Muscle of leg (tissue), 11 donors: ENCODE results near the gene PNPO. TPM values are rescaled to one million over a fixed set of nuclear protein-coding genes. Genes with fewer than 3 reads are reported as not detected.
"Not testable (repeated sequence)": the region's sequence is repeated elsewhere in the genome, so short reads cannot be mapped to it uniquely, and the experiment has no call there.

ENCODE experiments used
- DNase-seq: peaks from one replicate; pipeline ENCODE4 v3.0.0; 2013
- H3K27ac ChIP-seq: one replicate; pipeline ENCODE4 v1.5.1; 2013; ENCODE audit warnings: mild to moderate bottlenecking, low read length, control low read depth
- H3K27me3 ChIP-seq: one replicate; pipeline ENCODE4 v1.6.1; 2013; ENCODE audit warnings: low read length; ENCODE audit not compliant: control insufficient read depth, insufficient read depth
- H3K36me3 ChIP-seq: one replicate; pipeline ENCODE4 v1.6.1; 2013; ENCODE audit warnings: low read length; ENCODE audit not compliant: control insufficient read depth, insufficient read depth
- H3K4me1 ChIP-seq: one replicate; pipeline ENCODE4 v1.6.1; 2013; ENCODE audit warnings: low read length; ENCODE audit not compliant: control insufficient read depth, insufficient read depth
- H3K4me3 ChIP-seq: one replicate; pipeline ENCODE4 v1.5.1; 2013; ENCODE audit warnings: low read length, control low read depth
- H3K9me3 ChIP-seq: replicated peaks from 2 replicates; pipeline ENCODE4 v1.6.1; 2013; ENCODE audit warnings: low read depth, low read length; ENCODE audit not compliant: control insufficient read depth
- WGBS: methylation state at CpG from one replicate; pipeline ENCODE4 v1.1.5; 2013; ENCODE audit warnings: missing lambda C conversion rate; ENCODE audit not compliant: insufficient coverage; 5-methylcytosine and 5-hydroxymethylcytosine counted together
- polyA plus RNA-seq, 8 donors: library from polyadenylated mRNA; unstranded; fragments of 120-200 nt; gene quantifications; one replicate each; pipeline versions ENCODE4 v1.2.1 to v1.2.3, GENCODE V29; 2013; ENCODE audit warnings: inconsistent platforms in 1 of 8, low replicate concordance in 1 of 8; ENCODE audit not compliant: insufficient read length in 8 of 8, insufficient read depth in 1 of 8
- total RNA-seq: library from RNA; stranded (reverse); fragments of 120-200 nt; gene quantifications from one replicate; pipeline ENCODE4 v1.2.4, GENCODE V29; 2013

Gene PNPO
- total and polyA plus RNA-seq, 9 donors, result 5.9 to 11.8 (median 8.9) TPM

DNA sequence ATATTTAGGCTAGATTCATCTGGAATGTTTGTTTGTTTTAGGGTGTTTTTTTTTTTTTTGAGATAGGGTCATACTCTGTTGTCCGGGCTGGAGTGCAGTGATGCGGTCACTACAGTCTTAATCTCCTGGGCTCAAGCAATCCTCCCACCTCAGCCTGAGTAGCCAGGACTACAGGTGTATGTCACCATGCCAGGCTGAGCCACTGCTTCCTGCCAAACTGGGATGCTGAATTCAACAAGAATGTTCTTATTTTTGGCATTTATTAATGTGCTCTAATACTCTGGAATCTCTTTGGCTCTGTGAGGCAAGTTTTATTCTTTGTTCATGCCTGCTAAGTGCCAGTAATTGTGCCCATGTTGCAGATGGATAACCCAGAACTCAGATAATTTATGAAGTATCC lies 23.8 kb upstream of the PNPO start:
- Histone ChIP-seq H3K36me3 (peaks cover 35% of the 10 kb centered on the region), H3K4me3 (no peak overlapping the region), H3K27me3 (no peaks in the 10 kb centered on the region), H3K4me1 (peaks cover 22% of the 10 kb centered on the region), H3K9me3 (no peaks in the 10 kb centered on the region), H3K27ac (no peak overlapping the region)
- no peak for DNase-seq
- no CpG with 5 or more reads among the region's 2 CpGs for WGBS

- no CpG with 5 or more reads among the region's 2 CpGs for WGBS
- peaks cover 39% of the 10 kb centered on the region for H3K36me3 ChIP-seq
- no peak overlapping the region for H3K27ac ChIP-seq
- no peak overlapping the region for H3K4me3 ChIP-seq
- H3K27me3 ChIP-seq, result no peaks in the 10 kb centered on the region
- no peaks in the 10 kb centered on the region for H3K9me3 ChIP-seq
- DNase-seq, result no peak
- H3K4me1 ChIP-seq, result peaks cover 22% of the 10 kb centered on the region
These were observed 23.4 kb upstream of the PNPO start for GRCh38 chr17:47918006-47918405.

DNA sequence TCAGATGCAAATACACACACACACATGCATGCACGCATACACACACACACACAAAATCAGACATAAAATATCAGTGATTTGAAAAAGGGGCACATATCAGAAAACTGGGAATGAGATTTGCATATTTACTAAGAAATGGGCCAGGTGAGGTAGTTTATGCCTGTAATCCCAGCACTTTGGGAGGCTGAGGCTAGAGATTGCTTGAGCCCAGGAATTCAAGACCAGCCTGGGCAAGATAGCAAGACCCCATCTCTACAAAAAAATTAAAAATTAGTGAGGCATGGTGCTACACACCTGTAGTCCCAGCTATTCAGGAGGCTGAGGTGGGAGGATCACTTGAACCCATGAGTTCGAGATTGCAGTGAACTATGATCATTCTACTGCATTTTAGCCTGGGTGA lies 22.4 kb upstream of the PNPO start:
- Histone ChIP-seq H3K4me3 (no peak overlapping the region), H3K27ac (no peak overlapping the region), H3K4me1 (peaks cover 22% of the 10 kb centered on the region), H3K27me3 (no peaks in the 10 kb centered on the region), H3K9me3 (no peaks in the 10 kb centered on the region), H3K36me3 (peaks cover 48% of the 10 kb centered on the region)
- WGBS, result 86% methylated on average over 1 of the region's 2 CpGs
- DNase-seq, result no peak

DNA sequence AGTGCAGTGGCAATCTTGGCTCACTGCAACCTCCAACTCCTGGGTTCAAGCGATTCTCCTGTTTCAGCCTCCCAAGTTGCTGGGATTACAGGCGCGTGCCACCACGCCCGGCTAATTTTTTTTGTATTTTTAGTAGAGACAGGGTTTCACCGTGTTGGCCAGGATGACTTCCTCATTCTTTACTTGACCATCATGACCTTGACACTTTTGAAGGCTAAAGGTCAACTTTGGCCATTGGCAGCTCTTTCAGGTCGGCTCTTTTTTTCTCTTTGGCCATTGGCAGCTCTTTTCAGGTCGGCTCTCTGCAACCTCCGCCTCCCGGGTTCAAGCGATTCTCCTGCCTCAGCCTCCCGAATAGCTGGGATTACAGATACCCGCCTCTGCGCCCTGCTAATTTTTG lies 21.5 kb upstream of the PNPO start:
- Histone ChIP-seq H3K4me1 (peaks cover 14% of the 10 kb centered on the region), H3K36me3 (peaks cover 57% of the 10 kb centered on the region)
- H3K4me3 ChIP-seq, DNase-seq, H3K9me3 ChIP-seq, H3K27ac ChIP-seq, H3K27me3 ChIP-seq: not testable (repeated sequence)
- WGBS, result 95% methylated on average over 5 of the region's 14 CpGs

DNA sequence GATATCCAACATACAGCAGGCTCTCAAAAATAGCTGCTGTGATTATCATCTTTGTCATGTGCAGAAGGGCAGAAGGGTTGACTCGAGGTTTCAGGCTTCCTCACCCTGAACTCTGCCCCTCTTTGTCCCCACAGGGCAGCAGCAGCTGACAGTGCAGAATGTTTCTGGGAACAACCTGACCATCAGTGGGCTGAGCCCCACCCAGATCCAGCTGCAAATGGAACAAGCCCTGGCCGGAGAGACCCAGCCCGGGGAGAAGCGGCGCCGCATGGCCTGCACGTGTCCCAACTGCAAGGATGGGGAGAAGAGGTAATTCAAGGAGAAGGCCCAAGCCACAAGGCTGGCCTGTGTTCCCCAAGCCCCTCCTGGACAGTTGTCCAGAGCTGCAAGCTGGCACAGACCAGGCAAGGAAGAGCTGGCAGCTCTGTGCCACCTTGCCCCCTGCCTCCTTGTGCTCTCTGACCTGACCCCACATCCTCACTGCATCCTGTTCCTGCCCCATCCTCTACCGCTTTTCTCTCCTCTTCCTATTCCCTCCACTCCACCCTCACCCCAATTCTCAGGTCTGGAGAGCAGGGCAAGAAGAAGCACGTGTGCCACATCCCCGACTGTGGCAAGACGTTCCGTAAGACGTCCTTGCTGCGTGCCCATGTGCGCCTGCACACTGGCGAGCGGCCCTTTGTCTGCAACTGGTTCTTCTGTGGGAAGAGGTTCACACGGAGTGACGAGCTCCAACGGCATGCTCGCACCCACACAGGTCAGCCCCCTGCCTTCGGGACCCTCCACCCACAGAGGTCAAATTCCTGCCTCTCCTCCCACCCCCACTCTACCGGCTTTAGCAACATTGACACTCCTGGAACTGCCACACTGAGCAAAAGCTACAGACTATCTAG lies 16.3 kb upstream of the PNPO start:
- peaks cover 13% of the 10 kb centered on the region for H3K4me1 ChIP-seq
- H3K27me3 ChIP-seq, result no peaks in the 10 kb centered on the region
- no peak overlapping the region for H3K4me3 ChIP-seq
- no peak overlapping the region for H3K27ac ChIP-seq
- no peaks in the 10 kb centered on the region for H3K9me3 ChIP-seq
- WGBS, result 86% methylated on average over 14 of the region's 23 CpGs
- peaks cover 75% of the 10 kb centered on the region for H3K36me3 ChIP-seq
- DNase-seq, result no peak

DNA sequence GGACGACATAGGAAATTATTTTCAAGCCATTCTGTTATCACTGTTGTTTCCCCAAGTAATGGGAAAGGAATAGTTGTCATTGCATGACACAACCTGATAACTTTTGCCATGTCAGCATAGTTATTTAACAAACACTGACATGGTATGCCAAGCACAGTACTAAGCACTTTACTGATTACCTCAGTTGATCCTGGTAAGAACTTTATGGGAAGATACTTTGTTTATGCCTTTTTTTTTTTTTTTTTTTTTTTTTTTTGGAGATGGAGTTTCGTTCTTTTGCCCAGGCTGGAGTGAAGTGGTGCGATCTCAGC lies 15.7 kb upstream of the PNPO start:
- no CpG with 5 or more reads among the region's 3 CpGs for WGBS
- peaks cover 80% of the 10 kb centered on the region for H3K36me3 ChIP-seq
- H3K4me3 ChIP-seq, result no peak overlapping the region
- no peak overlapping the region for H3K27ac ChIP-seq
- peaks cover 19% of the 10 kb centered on the region for H3K4me1 ChIP-seq
- no peaks in the 10 kb centered on the region for H3K27me3 ChIP-seq
- no peak for DNase-seq
- no peaks in the 10 kb centered on the region for H3K9me3 ChIP-seq

GRCh38 chr17:47927821-47928400 lies 13.5 kb upstream of the PNPO start:
- H3K27ac ChIP-seq, result no peak overlapping the region
- 91% methylated on average over 14 of the region's 20 CpGs for WGBS

GRCh38 chr17:47928415-47928814 lies 13.0 kb upstream of the PNPO start:
- no peaks in the 10 kb centered on the region for H3K9me3 ChIP-seq
- H3K36me3 ChIP-seq, result peaks cover 67% of the 10 kb centered on the region
- no peak overlapping the region for H3K4me3 ChIP-seq
- H3K4me1 ChIP-seq, result peaks cover 21% of the 10 kb centered on the region
- peak overlapping the region; percentile 84 for H3K27ac ChIP-seq
- DNase-seq, result no peak
- no CpG with 5 or more reads among the region's 2 CpGs for WGBS
- no peaks in the 10 kb centered on the region for H3K27me3 ChIP-seq

More at GRCh38 chr17:47927821-47928400, 13.5 kb upstream of the PNPO start:
- no peak overlapping the region for H3K4me3 ChIP-seq
- no peaks in the 10 kb centered on the region for H3K27me3 ChIP-seq
- H3K36me3 ChIP-seq, result peaks cover 72% of the 10 kb centered on the region
- peaks cover 21% of the 10 kb centered on the region for H3K4me1 ChIP-seq
- no peak for DNase-seq
- H3K9me3 ChIP-seq, result no peaks in the 10 kb centered on the region

- peak overlapping the region; percentile 84 for H3K27ac ChIP-seq
- H3K9me3 ChIP-seq, result no peaks in the 10 kb centered on the region
- WGBS, result 40% methylated on average over 8 of the region's 10 CpGs
- H3K4me3 ChIP-seq, result no peak overlapping the region
- peaks cover 58% of the 10 kb centered on the region for H3K36me3 ChIP-seq
- peaks cover 21% of the 10 kb centered on the region for H3K4me1 ChIP-seq
- H3K27me3 ChIP-seq, result no peaks in the 10 kb centered on the region
- peak; percentile 91 for DNase-seq
These were observed 12.0 kb upstream of the PNPO start for GRCh38 chr17:47929218-47930000.

GRCh38 chr17:47931848-47932247 lies 9.5 kb upstream of the PNPO start:
- Histone ChIP-seq H3K27me3 (no peaks in the 10 kb centered on the region), H3K36me3 (peaks cover 38% of the 10 kb centered on the region), H3K4me1 (peaks cover 21% of the 10 kb centered on the region), H3K9me3 (no peaks in the 10 kb centered on the region), H3K27ac (no peak overlapping the region), H3K4me3 (no peak overlapping the region)
- 90% methylated on average over 2 of the region's 4 CpGs for WGBS
- DNase-seq, result no peak
